OCI-LY1 (cell line): ENCODE data around the gene PIP4K2C.

Source experiments
- CTCF ChIP-seq: fragments of 200-600 bp; sonication (generic), shearing (Covaris generic); IDR thresholded peaks from 2 replicates; pipeline ENCODE4 v1.5.1; 2017; ENCODE audit warnings: mild to moderate bottlenecking, antibody characterized with exemption, low read length, moderate library complexity, mixed read lengths
- EZH2 ChIP-seq: fragments of 200-600 bp; sonication (generic), shearing (Covaris generic); IDR thresholded peaks from 2 replicates; pipeline ENCODE4 v1.8.0; 2017; ENCODE audit warnings: borderline replicate concordance, mixed run types, mild to moderate bottlenecking, antibody characterized with exemption, low read length, moderate library complexity, mixed read lengths

- TF ChIP-seq CTCF (no peak), EZH2 (no peak)
These were observed 4.1 kb upstream of the PIP4K2C start for GRCh38 chr12:57586832-57587429.
